Raji (cell line): Measurements from ENCODE around the gene DUSP22.

ENCODE experiments used
- POLR2A ChIP-seq: IDR thresholded peaks from 2 replicates; pipeline ENCODE4 v1.6.1; 2011; ENCODE audit warnings: low read depth, low read length, control low read depth; ENCODE audit not compliant: insufficient read depth

DUSP22 gene

GRCh38 chr6:343226-343935 lies 51.1 kb downstream of the DUSP22 start:
- TF ChIP-seq POLR2A, result no peak

GRCh38 chr6:343960-344815 lies 51.9 kb downstream of the DUSP22 start:
- TF ChIP-seq POLR2A, result no peak

GRCh38 chr6:344816-345340 lies 52.6 kb downstream of the DUSP22 start:
- TF ChIP-seq POLR2A, result no peak

GRCh38 chr6:345747-346385 lies 53.6 kb downstream of the DUSP22 start:
- TF ChIP-seq POLR2A, result no peak

- TF ChIP-seq POLR2A, result no peak
Observed at GRCh38 chr6:346386-347030, 54.2 kb downstream of the DUSP22 start.

- TF ChIP-seq POLR2A, result no peak
Observed at GRCh38 chr6:347232-347631, 54.9 kb downstream of the DUSP22 start.

GRCh38 chr6:347951-348859 lies 55.9 kb downstream of the DUSP22 start:
- TF ChIP-seq POLR2A, result no peak

- TF ChIP-seq POLR2A, result no peak
Observed at GRCh38 chr6:348860-349396, 56.6 kb downstream of the DUSP22 start.

- no peak for TF ChIP-seq POLR2A
Observed at GRCh38 chr6:349491-349921, 57.2 kb downstream of the DUSP22 start.

- no peak for TF ChIP-seq POLR2A
Observed at GRCh38 chr6:350371-350770, 58.1 kb downstream of the DUSP22 start.

- TF ChIP-seq POLR2A, result no peak
Observed at GRCh38 chr6:351011-351866, 59.0 kb downstream of the DUSP22 start.

- TF ChIP-seq POLR2A, result no peak
Observed at GRCh38 chr6:351867-352289, 59.6 kb downstream of the DUSP22 start.

- no peak for TF ChIP-seq POLR2A
Observed at GRCh38 chr6:352474-352873, 60.2 kb downstream of the DUSP22 start.
